ENCODE data around the gene UCN3.

UCN3 gene, protein sequence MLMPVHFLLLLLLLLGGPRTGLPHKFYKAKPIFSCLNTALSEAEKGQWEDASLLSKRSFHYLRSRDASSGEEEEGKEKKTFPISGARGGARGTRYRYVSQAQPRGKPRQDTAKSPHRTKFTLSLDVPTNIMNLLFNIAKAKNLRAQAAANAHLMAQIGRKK

DNA sequence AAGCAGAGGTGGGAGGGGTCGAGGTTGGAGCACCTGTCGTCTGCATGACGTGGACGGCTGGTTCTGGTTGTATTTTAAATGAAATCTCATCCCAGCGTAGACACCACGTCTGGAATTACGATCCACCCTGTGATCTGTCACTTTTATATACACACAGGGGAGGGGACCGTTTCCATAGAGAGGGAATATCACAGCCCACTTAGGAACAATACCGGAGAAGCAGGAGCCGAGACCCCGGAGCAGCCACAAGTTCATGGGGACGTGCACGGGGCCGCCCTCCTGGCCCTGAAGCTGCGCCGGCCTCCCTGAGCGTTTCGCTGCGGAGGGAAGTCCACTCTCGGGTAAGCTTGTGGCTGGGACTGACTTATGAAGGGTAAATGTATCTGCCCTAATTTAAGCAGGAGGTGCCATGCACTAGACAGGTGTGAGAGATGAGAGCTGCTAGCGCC lies at the start of gene UCN3:
Gene UCN3 (plus strand): TSS at position 77 of the 449 bp plus-strand sequence. CDS start 8,755 bp downstream, outside the sequence.
- no peak for DNase-seq

DNA sequence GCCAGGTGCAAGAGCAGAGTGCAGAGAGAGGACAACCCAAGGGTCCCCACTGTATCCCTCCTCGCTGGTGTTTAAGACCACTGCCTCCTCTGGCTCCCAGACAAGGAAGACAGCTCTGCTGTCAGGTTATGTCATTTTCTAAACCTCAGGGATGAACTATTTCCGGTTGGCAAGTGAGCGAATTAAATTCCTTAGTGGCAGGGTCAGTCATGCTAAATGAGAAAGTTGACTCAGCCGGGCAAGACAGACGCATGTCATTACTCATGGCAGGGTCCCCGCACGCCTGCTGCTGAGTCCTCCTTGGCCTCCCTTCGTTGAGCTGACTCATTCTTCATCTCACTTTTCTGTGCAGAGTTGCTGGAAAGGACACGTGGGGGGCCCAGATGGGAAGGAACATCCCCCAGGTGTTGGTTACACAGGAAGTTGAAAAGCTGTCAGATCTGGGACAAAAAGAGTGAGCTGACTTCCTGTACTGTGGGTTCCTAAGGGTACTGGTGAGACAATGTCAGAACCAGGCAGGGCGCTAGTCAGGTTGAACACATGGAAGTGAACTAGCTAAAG lies 47.1 kb upstream of the UCN3 start:
- no peak for DNase-seq

DNA sequence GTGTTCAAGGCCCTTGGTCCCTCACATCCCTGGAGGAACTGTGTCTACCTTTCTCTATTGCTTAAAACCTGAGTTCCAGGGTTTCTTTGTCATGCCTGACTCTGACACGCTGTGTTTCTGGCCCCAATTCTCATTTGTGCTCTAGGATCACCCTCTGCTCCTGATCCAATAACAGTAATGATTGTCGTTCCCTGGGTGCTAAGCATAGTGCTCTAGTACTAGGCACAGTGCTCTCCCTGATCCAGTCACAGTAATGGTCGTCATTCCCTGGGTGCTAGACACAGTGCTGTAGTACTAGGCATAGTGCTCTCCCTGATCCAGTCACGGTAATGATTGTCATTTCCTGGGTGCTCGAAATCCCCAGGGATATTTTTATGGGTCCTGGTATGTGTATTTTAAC lies 46.6 kb upstream of the UCN3 start:
- DNase-seq, result no peak

DNA sequence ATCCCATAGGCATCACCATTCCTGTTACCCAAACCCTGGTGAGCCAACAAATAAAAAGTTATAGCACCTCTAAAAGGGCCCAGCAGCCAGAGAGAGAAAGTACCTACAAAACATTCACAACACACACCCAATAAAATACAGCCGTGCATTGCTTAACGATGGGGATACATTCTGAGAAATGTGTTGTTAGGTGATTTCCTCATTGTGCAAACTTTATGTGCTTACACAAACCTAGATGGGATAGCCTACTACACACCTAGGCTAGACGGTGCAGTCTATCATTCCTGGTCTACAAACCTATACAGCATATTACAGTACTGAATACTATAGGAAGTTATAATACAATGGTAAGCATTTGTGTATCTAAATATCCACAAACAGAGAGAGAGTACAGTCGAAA lies 44.9 kb upstream of the UCN3 start:
- no peak for DNase-seq

DNA sequence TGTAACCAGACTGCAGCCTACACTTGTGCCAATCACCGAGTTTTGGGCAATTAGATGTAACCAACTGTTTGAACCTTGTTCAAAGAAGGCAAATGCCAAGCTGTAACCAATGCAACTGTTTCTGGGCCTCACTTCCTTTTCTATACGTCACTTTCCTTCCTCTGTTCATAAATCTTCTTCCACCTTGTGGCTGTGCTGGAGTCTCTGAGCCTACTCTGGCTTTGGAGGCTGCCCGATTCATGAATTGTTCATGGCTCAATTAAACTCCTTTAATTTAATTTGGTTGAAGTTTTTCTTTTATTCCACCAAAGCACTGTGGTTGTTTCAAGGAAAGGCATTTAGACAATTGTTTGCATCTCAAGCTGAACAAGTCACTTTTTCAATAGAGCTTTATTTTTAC lies 43.5 kb upstream of the UCN3 start:
- no peak for DNase-seq

DNA sequence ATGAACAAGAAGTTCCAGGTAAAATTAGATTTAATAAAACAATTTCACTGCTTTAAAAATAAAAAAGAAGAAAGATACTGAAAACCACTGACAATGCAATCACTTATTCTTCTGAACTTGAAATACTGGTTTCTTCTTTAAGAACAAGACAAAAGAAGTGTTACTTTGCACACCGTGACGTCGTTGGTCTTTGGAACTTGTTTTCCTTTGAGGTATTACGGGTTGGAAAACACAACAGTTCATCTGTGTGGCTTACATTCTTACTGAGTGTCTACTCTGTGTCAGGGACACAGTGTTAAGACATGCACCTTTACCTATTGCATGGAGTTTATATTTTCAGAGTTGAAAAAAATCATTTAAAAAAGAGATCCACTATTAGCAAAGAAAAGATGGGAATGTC lies 41.3 kb upstream of the UCN3 start:
- DNase-seq, result no peak

DNA sequence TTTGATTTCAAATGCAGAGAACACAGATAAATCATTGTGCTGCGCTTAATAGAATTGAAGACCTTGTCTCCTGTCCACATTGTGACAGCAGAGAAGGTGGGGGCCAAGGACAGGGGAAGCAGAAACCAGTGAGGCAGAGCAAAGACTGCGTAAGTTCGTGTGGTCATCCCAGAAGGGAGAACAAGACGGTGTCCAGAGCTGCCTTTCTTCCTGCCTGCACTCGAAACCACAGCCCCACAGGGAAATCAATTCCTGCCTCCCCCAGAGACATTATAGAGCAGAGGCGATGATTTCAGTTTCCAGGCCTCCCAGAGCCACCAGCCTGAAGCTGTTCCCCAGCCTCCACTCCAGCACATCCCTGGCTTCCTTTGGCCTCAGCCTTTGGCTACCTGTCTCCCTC lies 39.7 kb upstream of the UCN3 start:
- DNase-seq, result no peak

DNA sequence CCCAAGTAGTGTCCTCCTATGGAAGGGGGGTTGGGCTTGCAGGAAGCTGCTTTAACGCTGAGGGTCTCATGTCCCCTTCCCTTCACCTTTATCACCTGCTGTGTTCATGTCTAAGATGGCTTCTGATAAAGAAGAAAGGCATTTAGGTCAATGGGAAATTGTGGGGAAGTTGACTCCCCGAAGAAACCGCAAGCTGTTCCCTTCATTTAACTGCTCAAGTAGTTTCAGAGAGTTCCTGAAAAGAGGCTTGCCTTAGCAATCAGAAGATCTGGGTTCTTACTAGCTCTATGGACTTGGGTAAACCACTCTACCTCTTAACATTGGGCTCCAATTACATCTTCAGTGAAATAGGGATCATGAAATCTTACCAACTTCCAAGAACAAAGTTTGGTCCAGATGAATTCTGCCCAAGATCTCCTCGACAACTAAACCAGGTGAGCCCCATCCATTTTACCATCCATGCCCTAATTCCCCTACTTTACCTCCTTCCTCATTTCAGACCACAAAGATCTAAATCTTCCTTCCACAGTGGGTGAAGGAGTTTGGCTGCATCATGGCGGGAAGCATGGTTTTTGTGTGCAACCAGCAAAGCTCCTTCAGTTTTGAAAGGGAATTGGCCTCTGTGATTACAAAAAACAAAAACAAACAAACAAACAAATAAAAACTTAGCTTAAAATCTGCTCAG lies 30.4 kb upstream of the UCN3 start:
- no peak for DNase-seq

DNA sequence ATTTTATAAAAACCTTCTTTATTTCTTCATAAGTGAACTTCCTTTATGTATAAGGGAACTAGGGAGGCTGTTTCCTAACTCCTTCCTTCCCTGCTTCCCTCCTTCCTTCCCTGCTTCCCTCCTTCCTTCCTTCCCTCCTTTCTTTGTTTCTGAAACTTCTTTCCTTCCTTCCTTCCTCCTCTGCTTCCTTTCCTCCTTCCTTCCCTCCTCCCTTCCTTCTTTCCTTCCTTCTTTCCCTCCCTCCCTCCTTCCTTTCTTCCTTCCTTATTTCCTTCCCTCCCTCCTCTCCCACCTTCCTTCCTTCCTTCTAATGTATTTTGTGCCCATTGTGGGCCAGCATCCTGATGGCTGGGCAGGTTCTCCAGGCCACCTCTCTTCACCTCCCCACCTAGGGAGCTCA lies 26.8 kb upstream of the UCN3 start:
- no peak for DNase-seq

DNA sequence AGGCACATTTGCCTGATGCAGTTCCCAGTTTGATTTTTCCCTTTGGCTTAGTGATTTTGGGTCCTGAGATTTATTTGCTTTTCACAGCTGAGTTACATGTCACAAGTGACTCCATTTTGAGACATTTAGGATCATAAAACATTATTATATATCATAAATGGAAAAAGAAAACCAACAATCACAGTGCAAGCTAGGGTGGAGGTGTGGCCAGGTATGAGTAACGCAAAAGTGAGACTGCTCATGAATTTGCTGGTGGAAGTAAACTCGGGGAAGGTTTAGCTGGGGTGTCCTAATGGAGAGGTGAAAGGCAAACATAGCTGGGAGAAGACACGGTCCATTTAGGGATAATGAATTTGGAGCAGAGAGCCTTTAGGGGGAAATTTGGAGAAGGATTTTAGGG lies 21.7 kb upstream of the UCN3 start:
- DNase-seq, result no peak

DNA sequence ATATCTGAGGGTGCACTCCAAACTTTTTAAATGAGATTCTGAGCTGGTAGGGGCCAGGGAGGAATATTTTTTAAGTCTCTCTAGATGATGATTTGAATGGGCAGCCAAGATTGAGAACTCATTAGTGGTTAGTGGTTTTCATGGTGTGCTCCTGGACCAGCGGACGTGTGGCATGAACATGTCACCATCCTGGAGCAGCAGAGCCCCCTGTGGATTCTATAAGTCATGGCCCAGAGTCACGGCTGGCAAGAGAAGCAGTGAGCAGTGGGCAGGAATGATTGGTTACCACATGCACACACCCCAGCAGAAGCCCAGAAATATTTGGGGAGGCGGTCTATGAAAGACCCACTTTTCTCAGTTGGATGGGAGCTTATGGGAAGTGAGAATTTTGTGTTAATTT lies 21.2 kb upstream of the UCN3 start:
- DNase-seq, result no peak

DNA sequence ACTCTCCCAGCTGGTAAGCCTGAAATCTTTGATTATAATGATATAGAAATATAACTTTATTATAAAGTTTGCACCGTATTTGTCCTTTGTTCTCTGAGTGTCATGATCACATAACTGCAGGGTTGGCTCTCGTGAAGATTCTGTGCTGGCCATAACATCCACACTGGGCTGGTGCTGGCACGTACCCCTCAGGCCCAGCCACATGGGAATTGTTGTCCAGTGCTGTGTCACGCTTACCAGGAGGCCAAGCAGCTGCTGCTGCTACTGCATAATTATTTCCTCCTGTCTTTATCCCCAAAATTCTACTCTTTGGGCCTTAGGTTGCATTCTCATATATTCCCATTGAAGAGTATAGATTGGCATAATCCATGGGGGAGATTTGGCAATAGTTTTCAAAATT lies 20.8 kb upstream of the UCN3 start:
- no peak for DNase-seq

DNA sequence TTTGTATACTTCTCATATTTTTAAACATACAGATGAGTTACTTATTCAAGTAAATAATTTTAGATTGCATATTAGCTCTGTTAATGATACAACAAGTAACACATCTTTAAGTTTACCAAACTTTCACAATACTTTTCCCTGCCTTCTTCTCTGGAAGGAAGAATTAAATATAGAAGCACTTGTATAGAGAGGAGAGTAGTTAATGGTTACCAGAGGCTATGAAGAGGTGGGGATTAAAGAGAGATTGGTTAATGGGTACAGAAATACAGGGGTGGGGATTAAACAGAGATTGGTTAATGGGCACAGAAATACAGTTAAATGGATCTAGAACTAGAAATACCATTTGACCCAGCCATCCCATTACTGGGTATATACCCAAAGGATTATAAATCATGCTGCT lies 20.0 kb upstream of the UCN3 start:
- no peak for DNase-seq

DNA sequence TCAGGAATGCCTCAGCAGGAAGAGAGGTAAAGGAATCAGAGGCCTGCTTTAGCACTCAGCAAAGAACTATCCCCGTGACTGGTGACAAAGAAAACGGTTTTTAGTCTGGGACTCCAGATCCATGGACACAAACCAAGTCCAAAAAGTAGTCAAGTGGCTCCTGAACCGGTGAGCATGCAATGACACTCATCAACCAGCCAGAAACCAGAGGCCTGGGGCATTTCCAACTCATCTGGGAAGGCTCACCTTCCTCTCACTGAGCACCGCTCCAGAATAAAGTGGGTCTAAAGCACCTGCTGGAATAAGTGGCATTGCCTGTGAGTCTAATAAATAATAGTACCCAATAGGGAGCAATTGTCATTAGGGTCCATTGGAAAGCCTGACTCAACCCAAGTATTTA lies 17.9 kb upstream of the UCN3 start:
- DNase-seq, result no peak

DNA sequence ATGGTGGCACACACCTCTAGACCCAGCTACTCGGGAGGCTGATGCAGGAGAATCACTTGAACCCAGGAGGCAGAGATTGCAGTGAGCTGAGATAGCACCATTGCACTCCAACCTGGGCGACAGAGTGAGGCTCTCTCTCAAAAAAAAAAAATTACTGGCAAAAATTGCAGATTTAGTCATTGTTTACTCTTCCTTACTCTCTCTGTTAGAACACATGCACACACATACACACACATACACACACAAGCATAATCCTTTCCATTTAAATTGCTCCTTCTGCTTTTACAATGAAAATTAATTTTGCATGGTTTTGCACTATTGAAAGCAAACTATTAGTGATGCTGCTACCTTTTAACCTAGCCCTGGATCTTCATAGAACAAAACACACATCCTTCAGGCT lies 15.4 kb upstream of the UCN3 start:
- DNase-seq, result no peak

DNA sequence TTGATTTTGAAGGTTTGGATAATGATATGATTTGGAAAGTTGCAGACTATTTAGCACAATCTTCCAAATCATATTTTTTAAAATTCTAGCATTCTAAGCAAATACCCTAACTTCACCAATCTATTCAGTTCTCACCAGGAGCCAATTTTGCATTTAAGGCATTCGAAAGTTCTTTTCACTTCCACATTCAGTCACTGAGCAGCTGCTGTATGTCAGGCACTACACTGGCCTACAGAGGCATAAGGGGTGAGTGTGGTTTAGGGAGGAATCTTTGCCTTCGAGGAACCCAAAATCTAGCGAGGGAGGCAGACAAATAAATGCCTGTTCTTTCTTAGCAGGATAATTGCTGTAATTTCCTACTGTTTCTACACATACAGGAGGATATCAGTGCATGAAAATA lies 10.7 kb upstream of the UCN3 start:
- DNase-seq, result no peak

DNA sequence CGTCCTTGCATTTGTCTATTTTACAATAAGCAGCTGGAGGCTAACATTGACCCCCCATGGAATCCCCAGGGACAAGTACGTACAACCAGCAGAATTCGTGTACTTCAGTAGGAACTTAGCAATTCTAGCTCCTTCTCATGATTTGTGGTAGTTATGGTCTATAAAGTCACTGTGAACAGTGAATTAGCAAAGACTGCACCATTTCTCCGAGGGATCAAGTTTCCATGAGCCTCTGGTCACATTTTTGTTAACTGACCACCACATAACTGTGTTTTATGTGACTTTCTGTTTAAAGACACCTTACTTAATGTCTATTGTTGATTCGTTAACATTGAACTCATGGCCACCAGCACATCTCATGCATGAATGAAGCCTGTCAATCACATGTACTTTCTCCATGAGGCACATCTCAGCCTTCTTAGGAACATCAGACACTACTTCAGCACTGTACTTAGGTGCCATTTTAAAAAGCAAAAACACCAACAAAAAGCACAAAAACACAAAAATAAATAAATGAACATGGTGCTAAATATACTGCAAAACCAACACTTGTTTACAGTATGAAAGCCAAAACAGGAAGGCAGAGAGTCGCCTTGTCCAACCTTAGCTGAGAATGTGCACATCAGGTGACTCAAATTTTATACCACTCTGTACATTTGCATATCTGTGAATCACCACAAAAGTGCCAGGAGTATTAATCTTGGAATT lies 9.0 kb upstream of the UCN3 start:
- no peak for DNase-seq

DNA sequence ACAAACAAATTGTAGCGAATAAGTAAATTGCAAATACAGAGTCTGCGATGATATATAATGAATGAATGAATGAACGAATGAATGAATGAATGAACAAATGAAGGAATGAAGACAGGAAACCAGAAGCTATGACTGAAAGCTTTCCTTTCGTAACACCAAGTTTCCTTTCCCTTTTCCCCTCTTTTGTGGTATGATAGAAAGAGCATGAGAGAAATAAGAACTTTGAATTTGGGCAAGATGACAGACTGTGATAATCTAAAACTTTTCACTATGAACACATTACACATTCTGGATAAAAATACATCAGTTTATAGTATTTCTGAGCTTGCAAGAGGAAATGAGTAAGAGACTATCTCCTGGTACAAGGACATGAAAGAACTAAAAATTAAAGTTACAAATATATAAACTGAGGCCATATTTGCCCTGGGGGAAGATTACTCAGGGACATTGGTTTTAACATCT lies 8.4 kb upstream of the UCN3 start:
- no peak for DNase-seq

DNA sequence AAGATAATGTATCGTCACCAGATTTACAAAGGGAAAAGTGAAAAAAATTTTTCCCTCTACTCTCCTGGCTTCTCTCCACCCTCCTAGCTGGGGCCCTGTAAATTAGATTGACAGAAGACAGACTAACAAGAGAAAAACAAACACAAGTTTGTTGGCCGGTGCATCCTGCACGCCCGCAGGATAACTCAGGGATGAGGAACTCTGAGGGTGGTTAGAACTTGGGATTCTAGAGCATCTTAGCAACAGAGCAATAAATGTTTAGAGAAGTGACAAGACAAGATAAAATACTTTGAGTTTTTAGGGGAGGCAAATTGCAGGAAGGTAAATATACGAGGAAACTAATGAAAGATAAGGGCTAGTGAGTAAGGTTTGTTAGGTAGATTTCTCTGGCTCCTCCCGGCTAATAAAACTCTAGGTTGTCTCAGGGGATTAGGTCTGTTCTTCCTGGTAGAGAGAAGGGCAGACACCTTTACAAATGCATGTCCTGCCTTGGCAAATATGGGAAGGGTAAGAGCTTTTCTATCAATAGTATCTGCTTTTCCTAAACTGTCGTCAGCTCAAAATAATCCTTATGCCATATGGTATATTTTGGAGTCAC lies 4.3 kb upstream of the UCN3 start:
- DNase-seq, result no peak

DNA sequence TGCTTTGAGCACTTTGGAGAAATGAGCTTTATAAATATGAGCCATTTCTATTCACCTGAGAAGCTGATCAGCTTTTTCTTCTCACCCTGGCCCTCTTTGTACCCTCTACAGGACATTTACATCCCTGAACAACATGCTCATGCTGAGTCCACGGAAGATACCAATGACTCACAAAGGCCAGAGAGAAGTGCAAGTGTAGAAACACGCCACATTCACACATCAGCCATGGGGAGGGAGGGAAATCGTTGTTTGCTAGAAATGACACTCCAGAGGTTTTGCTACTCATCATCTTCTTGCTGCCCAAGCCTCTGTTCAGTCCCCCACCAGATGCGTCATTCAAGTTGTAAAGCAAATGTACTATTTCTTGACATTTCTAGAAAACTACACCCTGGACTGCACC lies 2.8 kb upstream of the UCN3 start:
- no peak for DNase-seq

DNA sequence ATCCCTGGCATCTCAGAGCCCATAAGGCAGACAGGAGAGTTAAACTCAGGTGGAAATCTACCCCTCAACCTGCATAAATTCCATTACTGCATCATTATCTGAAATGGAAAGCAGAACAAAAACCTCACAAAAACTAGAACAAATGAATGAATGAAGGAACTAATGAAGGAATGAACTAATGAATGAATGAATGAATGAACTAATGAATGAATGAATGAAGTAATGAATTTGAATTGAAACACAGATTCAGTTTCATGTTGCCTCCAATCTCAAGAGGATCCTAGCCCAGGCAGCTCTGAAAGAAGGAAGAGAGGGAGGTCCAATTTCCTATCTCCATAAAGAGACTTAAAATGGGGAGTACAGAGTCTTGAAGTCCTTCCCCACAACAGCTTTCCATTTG lies 1.9 kb upstream of the UCN3 start:
- DNase-seq, result no peak

DNA sequence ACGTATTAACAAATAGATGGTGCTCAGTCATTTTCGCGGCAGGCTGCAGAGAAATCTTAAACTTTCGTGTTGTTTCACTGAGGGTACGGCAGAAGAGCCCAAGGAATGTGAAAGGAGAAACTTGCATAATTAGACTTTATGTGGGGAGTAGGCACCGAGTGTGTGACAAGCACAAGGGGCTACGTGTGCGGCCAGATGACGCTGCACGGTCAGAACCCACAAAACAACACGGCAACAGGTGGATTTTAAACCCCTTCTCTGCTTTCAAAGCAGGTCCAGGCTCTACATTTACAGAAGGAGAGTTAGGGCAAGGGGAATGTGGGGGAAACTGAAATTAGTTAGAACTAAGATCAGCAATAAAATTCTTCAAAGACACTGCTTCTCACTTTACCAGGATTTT lies 392 bp upstream of the UCN3 start:
- no peak for DNase-seq

DNA sequence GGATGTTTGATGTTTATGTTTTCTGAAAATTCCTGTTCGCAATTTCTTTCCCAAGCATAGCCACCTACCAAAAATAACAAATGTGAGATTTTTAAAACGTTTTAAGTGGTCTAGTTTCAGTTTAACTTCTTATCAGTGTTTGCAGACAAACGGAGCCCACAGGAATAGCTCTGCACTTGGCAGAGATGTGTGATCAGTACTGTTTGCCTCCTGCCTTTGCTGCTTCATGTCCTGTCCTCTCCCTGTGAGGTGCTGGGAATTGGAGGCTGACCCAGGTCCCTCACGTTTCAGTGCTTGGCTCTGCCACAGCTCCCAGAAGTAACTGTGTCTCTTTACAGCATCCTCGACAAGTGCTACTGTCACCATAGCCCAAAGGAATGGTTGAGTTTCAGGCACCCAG lies 1.2 kb downstream of the UCN3 start:
- no peak for DNase-seq
